ENCODE data around the gene BAD. TPM values are rescaled to one million over a fixed set of nuclear protein-coding genes. Genes with fewer than 3 reads are reported as not detected.

BAD gene
- total RNA-seq, 4 donors from 2014 or later: 47.1 to 92.5 (median 90.6) TPM

- no peak for TF ChIP-seq CTCF (IDR thresholded peaks at IDR 0.05; ENCODE audit: low read depth)
Measured at GRCh38 chr11:64245401-64245796, 39.1 kb downstream of the BAD start.

- TF ChIP-seq CTCF (IDR thresholded peaks at IDR 0.05; ENCODE audit: low read depth): no peak
Measured at GRCh38 chr11:64244966-64245365, 39.5 kb downstream of the BAD start.

- no peak for TF ChIP-seq CTCF (IDR thresholded peaks at IDR 0.05; ENCODE audit: low read depth)
Measured at GRCh38 chr11:64244107-64244506, 40.4 kb downstream of the BAD start.

GRCh38 chr11:64243236-64243854 lies 41.1 kb downstream of the BAD start:
- TF ChIP-seq CTCF (IDR thresholded peaks at IDR 0.05; ENCODE audit: low read depth): no peak

GRCh38 chr11:64241491-64242374 lies 42.7 kb downstream of the BAD start:
- TF ChIP-seq CTCF (IDR thresholded peaks at IDR 0.05; ENCODE audit: low read depth): no peak

- no peak for TF ChIP-seq CTCF (IDR thresholded peaks at IDR 0.05; ENCODE audit: low read depth)
Measured at GRCh38 chr11:64241241-64241490, 43.3 kb downstream of the BAD start.

- TF ChIP-seq CTCF (IDR thresholded peaks at IDR 0.05; ENCODE audit: low read depth): no peak
Measured at GRCh38 chr11:64240435-64241240, 43.8 kb downstream of the BAD start, which contains the start of gene FKBP2. Gene FKBP2 (plus strand): TSS chr11:64241095. CDS start chr11:64242388, 1,293 bp downstream.
